ENCODE results near the gene ATXN8OS.
"Not testable (repeated sequence)": the region's sequence is repeated elsewhere in the genome, so short reads cannot be mapped to it uniquely, and the experiment has no call there.

Gene ATXN8OS
- 0 to 0.18 (median 0.04) reads per million in 4 experiments for total RNA-seq

- no peak for DNase-seq
Measured at GRCh38 chr13:70107498-70108281, at the start of gene ATXN8OS. Gene ATXN8OS (plus strand): TSS chr13:70107826.

- no peak for DNase-seq
Measured at GRCh38 chr13:70080012-70080411, 27.6 kb upstream of the ATXN8OS start.

- DNase-seq: no peak
Measured at GRCh38 chr13:70087247-70087646, 20.4 kb upstream of the ATXN8OS start.

GRCh38 chr13:70088926-70089325 lies 18.7 kb upstream of the ATXN8OS start:
- DNase-seq: no peak

- no peak for DNase-seq
Measured at GRCh38 chr13:70090036-70090723, 17.4 kb upstream of the ATXN8OS start.

GRCh38 chr13:70098669-70099068 lies 9.0 kb upstream of the ATXN8OS start:
- DNase-seq: no peak

GRCh38 chr13:70104481-70104880 lies 3.1 kb upstream of the ATXN8OS start:
- no peak for DNase-seq

- no peak for DNase-seq
Measured at GRCh38 chr13:70107125-70107497, 515 bp upstream of the ATXN8OS start.

GRCh38 chr13:70108356-70109105 lies 905 bp downstream of the ATXN8OS start, which contains the start of gene KLHL1:
Gene KLHL1 (minus strand): TSS chr13:70108452. CDS start chr13:70107699, 753 bp downstream.
- DNase-seq: no peak

- DNase-seq: no peak
Measured at GRCh38 chr13:70117338-70117905, 9.8 kb downstream of the ATXN8OS start.

- DNase-seq: no peak
Measured at GRCh38 chr13:70125693-70126092, 18.1 kb downstream of the ATXN8OS start.

- DNase-seq: no peak
Measured at GRCh38 chr13:70128098-70128497, 20.5 kb downstream of the ATXN8OS start.

- DNase-seq: not testable (repeated sequence)
Measured at GRCh38 chr13:70142658-70143057, 35.0 kb downstream of the ATXN8OS start.

- DNase-seq: no peak
Measured at GRCh38 chr13:70162141-70162540, 54.5 kb downstream of the ATXN8OS start.

GRCh38 chr13:70170689-70171088 lies 63.1 kb downstream of the ATXN8OS start:
- no peak for DNase-seq

- DNase-seq: no peak
Measured at GRCh38 chr13:70171151-70171550, 63.5 kb downstream of the ATXN8OS start.

- no peak for DNase-seq
Measured at GRCh38 chr13:70172946-70173597, 65.4 kb downstream of the ATXN8OS start.

- no peak for DNase-seq
Measured at GRCh38 chr13:70173598-70173959, 66.0 kb downstream of the ATXN8OS start.

GRCh38 chr13:70178346-70178745 lies 70.7 kb downstream of the ATXN8OS start:
- no peak for DNase-seq
